ENCODE results near the gene FGD2.

DNA sequence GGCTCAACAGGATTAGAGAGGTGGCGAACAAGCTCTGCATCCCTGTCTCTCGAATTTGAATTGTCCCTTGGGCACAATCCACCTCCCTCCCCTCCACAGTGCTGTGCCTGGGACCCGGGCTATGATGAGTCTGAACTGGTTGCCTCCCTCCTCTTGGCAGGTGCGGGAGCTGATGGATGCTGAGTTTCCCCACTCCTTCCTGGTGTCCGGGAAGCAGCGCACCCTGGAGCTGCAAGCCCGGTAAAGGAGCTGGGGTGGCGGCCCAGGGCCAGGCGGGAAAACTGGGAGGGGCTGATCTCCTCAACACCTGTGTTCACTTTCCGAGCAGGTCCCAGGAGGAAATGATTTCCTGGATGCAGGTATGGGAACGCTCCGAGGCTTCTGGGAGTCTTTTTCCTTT is 14.9 kb downstream of the FGD2 start:
- TF ChIP-seq CTCF (IDR thresholded peaks at IDR 0.05) (no peak), POLR2AphosphoS5 (IDR thresholded peaks at IDR 0.05) (no peak), POLR2A (IDR thresholded peaks at IDR 0.05) (no peak)
